Stomach (tissue), 4 donors: Measurements from ENCODE around the gene PNLIPRP1.

Experiments
- CTCF ChIP-seq, 7 experiments: fragments of 450-650 bp in 4 of 7; fragments of 200-600 bp in 3 of 7; sonication (generic) in 3 of 7; IDR thresholded peaks; one replicate each; pipeline ENCODE4 v1.5.1; 2016 to 2019; ENCODE audit warnings: antibody characterized with exemption in 7 of 7, control low read depth in 2 of 7, mild to moderate bottlenecking in 1 of 7
- EP300 ChIP-seq: sonication (generic); formaldehyde crosslinking; IDR thresholded peaks from one replicate; pipeline ENCODE4 v1.6.1; 2017; ENCODE audit warnings: antibody characterized with exemption
- POLR2A ChIP-seq, 4 donors: fragments of 450-650 bp; IDR thresholded peaks; one replicate each; pipeline ENCODE4 v1.6.1; 2016; ENCODE audit warnings: antibody characterized with exemption in 4 of 4, control low read depth in 2 of 4, mild to moderate bottlenecking in 1 of 4, moderate library complexity in 1 of 4
- POLR2AphosphoS5 ChIP-seq, 3 donors: sonication (generic); formaldehyde crosslinking; IDR thresholded peaks; one replicate each; pipeline ENCODE4 v1.6.1; 2016; ENCODE audit warnings: antibody characterized with exemption in 3 of 3

GRCh38 chr10:116608686-116609594 is 18.2 kb downstream of the PNLIPRP1 start:
- TF ChIP-seq CTCF (IDR thresholded peaks at IDR 0.05): no peak
- TF ChIP-seq POLR2A (IDR thresholded peaks at IDR 0.05): no peak
- TF ChIP-seq EP300: no peak
- TF ChIP-seq POLR2AphosphoS5 (IDR thresholded peaks at IDR 0.05): no peak
